IPS-18c (cell line): ENCODE measurements around the gene STX18.
"Not testable (repeated sequence)": the region's sequence is repeated elsewhere in the genome, so short reads cannot be mapped to it uniquely, and the experiment has no call there.

Experiments used
- H3K4me3 ChIP-seq: 2 replicates; pipeline ENCODE4 v1.7.0; 2013; ENCODE audit warnings: low read depth, mild to moderate bottlenecking, low read length, moderate library complexity; ENCODE audit not compliant: insufficient read depth
- H3K9me3 ChIP-seq: one replicate; pipeline ENCODE4 v1.6.1; 2013; ENCODE audit warnings: mild to moderate bottlenecking, low read length, moderate library complexity; ENCODE audit not compliant: control insufficient read depth, insufficient read depth

STX18 gene

DNA sequence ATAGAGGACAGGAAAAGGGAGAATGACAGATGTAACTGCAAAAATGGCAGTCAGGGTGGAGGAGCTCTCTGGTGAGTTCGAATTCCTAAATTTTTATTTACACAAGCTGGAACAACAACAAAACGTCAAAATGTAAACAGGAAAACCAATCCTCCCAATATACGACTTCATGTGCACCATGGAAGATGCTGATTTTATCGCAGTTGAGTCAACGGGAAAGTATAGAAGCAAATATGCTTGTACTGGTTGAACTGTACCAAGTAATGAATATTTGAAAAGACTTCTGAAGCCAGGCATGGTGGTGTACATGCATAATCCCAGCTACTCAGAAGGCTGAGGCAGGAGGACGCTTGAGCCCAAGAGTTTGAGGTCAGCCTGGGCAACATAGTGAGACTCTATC, 15.4 kb downstream of the STX18 start:
- Histone ChIP-seq H3K9me3 (no peaks in the 10 kb centered on the region), H3K4me3 (no peak overlapping the region)

DNA sequence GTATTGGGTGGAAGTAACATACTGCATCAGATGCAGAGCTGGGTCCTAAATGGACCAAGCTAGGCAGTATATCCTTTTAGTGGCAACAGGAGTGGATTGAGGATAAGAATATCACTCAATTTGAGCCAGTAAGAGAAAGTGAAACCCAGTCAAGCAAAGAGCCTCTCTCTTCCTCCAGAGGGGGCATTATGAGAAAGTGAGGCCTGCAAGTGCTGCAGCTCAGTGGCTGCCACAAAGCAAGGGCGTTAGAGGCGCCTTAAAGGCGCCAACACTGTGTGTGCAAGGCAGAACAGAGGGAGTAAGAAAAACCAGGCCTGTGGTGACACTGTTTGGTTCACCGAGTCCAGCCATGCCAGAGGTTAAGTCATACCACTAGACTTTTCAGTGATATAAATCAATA, 17.5 kb downstream of the STX18 start:
- Histone ChIP-seq H3K9me3 (no peaks in the 10 kb centered on the region), H3K4me3 (no peak overlapping the region)

- H3K4me3 ChIP-seq = no peak overlapping the region
- H3K9me3 ChIP-seq = no peaks in the 10 kb centered on the region
Observed at GRCh38 chr4:4521731-4522130, 20.1 kb downstream of the STX18 start.

DNA sequence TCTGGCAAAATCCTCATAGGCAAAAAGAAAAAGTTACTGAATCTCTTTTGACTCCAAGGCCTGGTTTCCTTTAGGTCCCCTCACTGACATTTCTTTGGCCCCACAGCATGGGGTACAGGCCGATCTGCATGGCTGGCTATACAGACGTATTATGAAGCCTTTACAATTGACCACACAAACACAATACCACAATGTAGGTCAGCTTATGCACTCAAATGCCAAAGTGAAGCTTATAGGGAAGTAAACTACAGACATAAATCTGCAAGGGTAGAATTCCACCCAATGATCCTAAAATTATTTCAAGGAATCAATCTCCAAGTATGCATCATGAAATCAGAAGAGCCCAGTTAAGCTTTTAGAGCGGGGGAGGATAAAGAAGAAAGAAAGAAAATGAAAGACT, 20.7 kb downstream of the STX18 start:
- no peak overlapping the region for H3K4me3 ChIP-seq
- no peaks in the 10 kb centered on the region for H3K9me3 ChIP-seq

DNA sequence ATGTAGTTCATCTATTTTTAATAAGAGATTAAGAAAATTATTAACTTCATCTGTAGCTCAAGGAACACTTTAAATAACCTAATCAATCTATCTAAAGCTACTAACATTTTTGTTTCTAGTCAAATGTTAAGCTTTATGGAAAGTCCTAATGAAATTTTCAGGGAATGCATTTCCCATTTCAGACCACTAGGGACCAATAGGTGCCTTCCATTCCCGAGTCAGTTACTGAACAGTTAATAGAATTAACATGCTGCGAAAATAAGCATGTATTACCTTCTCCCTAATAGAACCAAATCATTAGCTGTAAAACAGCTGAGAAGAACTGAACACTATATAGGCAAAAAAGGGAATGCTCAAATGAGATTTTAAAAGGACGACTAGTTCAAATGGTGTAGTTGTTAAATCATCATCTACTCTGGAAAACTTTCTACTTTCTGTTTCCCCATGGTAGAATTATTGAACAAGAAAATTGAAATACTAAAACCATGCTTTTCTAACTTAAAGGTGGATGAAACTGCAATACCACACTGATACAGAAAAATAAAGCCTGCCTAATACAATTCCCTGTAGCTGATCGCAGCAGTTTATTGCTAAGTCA, 22.5 kb downstream of the STX18 start:
- Histone ChIP-seq H3K4me3 (no peak overlapping the region), H3K9me3 (no peaks in the 10 kb centered on the region)

DNA sequence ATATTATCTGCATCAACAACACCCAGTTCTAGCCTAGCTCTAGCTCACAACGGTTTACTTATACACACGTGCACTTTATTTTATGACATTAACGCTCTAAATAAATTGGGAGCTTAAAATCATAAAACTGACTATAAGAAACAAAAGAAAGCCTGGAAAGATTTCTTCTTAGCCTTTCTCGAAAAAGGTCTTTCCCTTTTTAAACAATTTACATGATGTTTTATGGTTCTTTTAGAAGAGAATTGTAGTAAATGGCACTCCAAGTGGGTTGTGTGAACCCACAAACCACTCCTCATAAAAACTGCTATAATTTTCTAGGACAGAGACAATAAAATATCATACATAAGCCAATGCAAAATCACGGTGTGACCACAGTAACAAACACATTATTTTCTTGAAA, 23.1 kb downstream of the STX18 start:
- no peak overlapping the region for H3K4me3 ChIP-seq
- no peaks in the 10 kb centered on the region for H3K9me3 ChIP-seq

- Histone ChIP-seq H3K9me3 (no peaks in the 10 kb centered on the region), H3K4me3 (no peak overlapping the region)
Observed at GRCh38 chr4:4514786-4515185, 27.1 kb downstream of the STX18 start.

DNA sequence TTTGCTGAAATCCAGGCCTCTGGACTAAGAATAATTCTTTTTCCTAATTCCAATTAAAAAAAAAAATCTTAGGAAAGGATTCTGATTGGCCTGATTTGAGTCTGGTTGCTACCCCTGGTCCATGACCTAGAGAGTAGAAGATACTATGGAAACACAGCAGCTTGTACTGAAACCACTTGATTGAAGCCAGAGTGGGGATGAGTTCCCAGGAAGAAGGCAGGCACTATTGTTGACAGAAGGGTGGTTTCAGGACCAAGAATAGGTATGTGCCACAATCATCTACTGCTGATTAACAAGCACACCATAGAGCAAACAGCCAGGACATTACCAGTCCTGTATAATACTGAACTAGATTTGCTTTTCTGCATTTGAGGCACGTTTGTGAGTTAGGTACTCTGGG, 29.6 kb downstream of the STX18 start:
- Histone ChIP-seq H3K4me3 (no peak overlapping the region), H3K9me3 (no peaks in the 10 kb centered on the region)

DNA sequence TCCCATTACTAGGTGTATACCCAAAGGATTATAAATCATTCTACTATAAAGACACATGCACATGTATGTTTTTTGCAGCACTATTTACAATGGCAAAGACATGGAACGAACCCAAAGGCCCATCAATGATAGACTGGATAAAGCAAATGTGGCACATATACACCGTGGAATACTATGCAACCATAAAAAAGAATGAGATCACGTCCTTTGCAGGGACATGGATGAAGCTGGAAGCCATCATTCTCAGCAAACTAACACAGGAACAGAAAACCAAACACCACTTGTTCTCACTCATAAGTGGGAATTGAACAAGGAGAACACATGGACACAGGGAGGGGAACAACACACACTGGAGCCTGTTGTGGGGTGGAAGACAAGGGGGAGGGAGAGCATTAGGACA, 31.2 kb downstream of the STX18 start:
- H3K9me3 ChIP-seq, H3K4me3 ChIP-seq: not testable (repeated sequence)

- Histone ChIP-seq H3K4me3 (no peak overlapping the region), H3K9me3 (no peaks in the 10 kb centered on the region)
Observed at GRCh38 chr4:4509521-4509920, 32.3 kb downstream of the STX18 start.

GRCh38 chr4:4507923-4508322, 33.9 kb downstream of the STX18 start:
- Histone ChIP-seq H3K4me3 (no peak overlapping the region), H3K9me3 (no peaks in the 10 kb centered on the region)

GRCh38 chr4:4507403-4507802, 34.4 kb downstream of the STX18 start:
- Histone ChIP-seq H3K4me3 (no peak overlapping the region), H3K9me3 (no peaks in the 10 kb centered on the region)

DNA sequence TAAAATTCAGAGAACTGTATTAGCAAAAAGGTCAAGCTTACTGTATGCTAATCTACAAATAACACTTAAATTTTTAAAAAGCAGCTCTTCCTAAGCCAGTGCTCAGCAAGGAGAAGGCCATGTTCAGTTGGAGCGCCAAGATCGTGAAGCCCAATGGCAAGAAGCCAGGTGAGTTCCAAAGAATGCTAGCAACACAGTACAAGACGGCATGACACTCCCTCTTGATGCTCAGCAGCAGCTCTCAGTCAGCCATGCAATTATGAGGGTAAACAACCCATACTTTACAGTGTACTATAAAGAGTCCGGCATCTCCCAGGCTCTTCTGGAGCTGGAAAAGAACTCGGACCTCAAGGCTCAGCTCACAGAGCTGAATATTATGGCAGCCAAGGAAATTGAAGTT, 34.9 kb downstream of the STX18 start:
- no peaks in the 10 kb centered on the region for H3K9me3 ChIP-seq
- H3K4me3 ChIP-seq = no peak overlapping the region

- H3K4me3 ChIP-seq, H3K9me3 ChIP-seq: not testable (repeated sequence)
Observed at GRCh38 chr4:4505211-4505610, 36.6 kb downstream of the STX18 start.

GRCh38 chr4:4504783-4505182, 37.1 kb downstream of the STX18 start:
- H3K4me3 ChIP-seq = no peak overlapping the region
- H3K9me3 ChIP-seq = no peaks in the 10 kb centered on the region

GRCh38 chr4:4502694-4503311, 39.0 kb downstream of the STX18 start:
- Histone ChIP-seq H3K4me3 (no peak overlapping the region), H3K9me3 (no peaks in the 10 kb centered on the region)

GRCh38 chr4:4501679-4502078, 40.2 kb downstream of the STX18 start:
- Histone ChIP-seq H3K4me3 (no peak overlapping the region), H3K9me3 (no peaks in the 10 kb centered on the region)

- Histone ChIP-seq H3K9me3 (no peaks in the 10 kb centered on the region), H3K4me3 (no peak overlapping the region)
Observed at GRCh38 chr4:4499438-4500123, 42.3 kb downstream of the STX18 start.
